Renal pelvis (tissue), 4 donors: ENCODE data around the gene FANCC. TPM values are rescaled to one million over a fixed set of nuclear protein-coding genes. Genes with fewer than 3 reads are reported as not detected.
"Not testable (repeated sequence)": the region's sequence is repeated elsewhere in the genome, so short reads cannot be mapped to it uniquely, and the experiment has no call there.

Experiments
- DNase-seq: peaks from one replicate; pipeline ENCODE4 v3.0.0-alpha.2; 2013
- polyA plus RNA-seq, 3 donors: library from polyadenylated mRNA; unstranded; fragments of 120-200 nt; gene quantifications; one replicate each; pipeline ENCODE4 v1.2.1, GENCODE V29; 2013; ENCODE audit not compliant: insufficient read length in 3 of 3

Gene FANCC
- polyA plus RNA-seq, 3 donors, result 20.0 to 26.9 (median 26.2) TPM

GRCh38 chr9:95338243-95338642, 20.7 kb upstream of the FANCC start:
- no peak for DNase-seq

GRCh38 chr9:95336281-95336680, 18.8 kb upstream of the FANCC start:
- no peak for DNase-seq

- DNase-seq, result no peak
Observed at GRCh38 chr9:95333426-95333825, 15.9 kb upstream of the FANCC start.

GRCh38 chr9:95332860-95333259, 15.4 kb upstream of the FANCC start:
- DNase-seq, result no peak

GRCh38 chr9:95330720-95331404, 13.4 kb upstream of the FANCC start:
- no peak for DNase-seq

GRCh38 chr9:95329061-95329460, 11.6 kb upstream of the FANCC start:
- not testable (repeated sequence) for DNase-seq

GRCh38 chr9:95327239-95327865, 9.8 kb upstream of the FANCC start:
- no peak for DNase-seq

- DNase-seq, result no peak
Observed at GRCh38 chr9:95325221-95325620, 7.7 kb upstream of the FANCC start.

- DNase-seq, result no peak
Observed at GRCh38 chr9:95317893-95318211, 343 bp upstream of the FANCC start.

GRCh38 chr9:95316794-95317118, 753 bp downstream of the FANCC start:
- DNase-seq, result peak; percentile 58

- DNase-seq, result no peak
Observed at GRCh38 chr9:95316274-95316673, 1.2 kb downstream of the FANCC start.

- DNase-seq, result no peak
Observed at GRCh38 chr9:95315108-95315746, 2.3 kb downstream of the FANCC start.

- DNase-seq, result peak; percentile 76
Observed at GRCh38 chr9:95313010-95313498, 4.5 kb downstream of the FANCC start.

GRCh38 chr9:95311961-95312360, 5.5 kb downstream of the FANCC start:
- DNase-seq, result no peak

GRCh38 chr9:95307538-95307937, 10.0 kb downstream of the FANCC start:
- DNase-seq, result no peak

GRCh38 chr9:95306819-95307218, 10.7 kb downstream of the FANCC start:
- no peak for DNase-seq

GRCh38 chr9:95305770-95306492, 11.6 kb downstream of the FANCC start:
- no peak for DNase-seq

- DNase-seq, result no peak
Observed at GRCh38 chr9:95302479-95302878, 15.0 kb downstream of the FANCC start.

GRCh38 chr9:95297760-95298159, 19.7 kb downstream of the FANCC start:
- DNase-seq, result no peak

- DNase-seq, result no peak
Observed at GRCh38 chr9:95297316-95297715, 20.2 kb downstream of the FANCC start.

- DNase-seq, result no peak
Observed at GRCh38 chr9:95296761-95297160, 20.7 kb downstream of the FANCC start.

GRCh38 chr9:95293296-95293695, 24.2 kb downstream of the FANCC start:
- not testable (repeated sequence) for DNase-seq

- no peak for DNase-seq
Observed at GRCh38 chr9:95292226-95292625, 25.3 kb downstream of the FANCC start.
